Left hindlimb (tissue), 1 donor: Measurements from ENCODE around the gene MRNIP.

Experiments
- DNase-seq: peaks from one replicate; pipeline ENCODE4 v3.0.0-alpha.2; 2018

The MRNIP gene

DNA sequence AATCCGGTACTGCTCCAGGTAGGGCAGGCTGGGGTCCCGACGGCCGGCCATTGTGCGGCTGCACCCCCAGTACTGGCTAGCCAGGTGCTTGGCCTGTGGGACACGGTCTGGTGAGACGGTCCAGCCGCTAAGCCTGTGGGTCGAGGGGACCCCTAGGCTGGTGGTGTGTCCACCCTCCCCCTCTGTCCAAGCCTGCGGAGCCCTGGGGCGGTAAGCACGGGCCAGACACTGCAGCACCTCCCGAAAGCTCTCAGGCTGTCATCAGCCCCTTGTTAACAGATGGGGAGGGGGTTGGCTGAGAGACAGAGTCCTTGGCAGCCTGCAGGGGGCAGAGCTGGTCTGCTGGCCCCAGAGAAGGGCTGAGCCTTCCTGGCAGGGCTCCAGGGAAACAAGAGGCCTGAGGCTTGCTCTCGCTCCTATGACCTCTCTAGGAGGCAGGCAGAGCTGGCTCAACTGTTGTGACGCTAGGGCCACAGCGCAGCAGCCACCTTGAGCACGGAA lies 11.8 kb upstream of the MRNIP start:
- peak; percentile 50 for DNase-seq

DNA sequence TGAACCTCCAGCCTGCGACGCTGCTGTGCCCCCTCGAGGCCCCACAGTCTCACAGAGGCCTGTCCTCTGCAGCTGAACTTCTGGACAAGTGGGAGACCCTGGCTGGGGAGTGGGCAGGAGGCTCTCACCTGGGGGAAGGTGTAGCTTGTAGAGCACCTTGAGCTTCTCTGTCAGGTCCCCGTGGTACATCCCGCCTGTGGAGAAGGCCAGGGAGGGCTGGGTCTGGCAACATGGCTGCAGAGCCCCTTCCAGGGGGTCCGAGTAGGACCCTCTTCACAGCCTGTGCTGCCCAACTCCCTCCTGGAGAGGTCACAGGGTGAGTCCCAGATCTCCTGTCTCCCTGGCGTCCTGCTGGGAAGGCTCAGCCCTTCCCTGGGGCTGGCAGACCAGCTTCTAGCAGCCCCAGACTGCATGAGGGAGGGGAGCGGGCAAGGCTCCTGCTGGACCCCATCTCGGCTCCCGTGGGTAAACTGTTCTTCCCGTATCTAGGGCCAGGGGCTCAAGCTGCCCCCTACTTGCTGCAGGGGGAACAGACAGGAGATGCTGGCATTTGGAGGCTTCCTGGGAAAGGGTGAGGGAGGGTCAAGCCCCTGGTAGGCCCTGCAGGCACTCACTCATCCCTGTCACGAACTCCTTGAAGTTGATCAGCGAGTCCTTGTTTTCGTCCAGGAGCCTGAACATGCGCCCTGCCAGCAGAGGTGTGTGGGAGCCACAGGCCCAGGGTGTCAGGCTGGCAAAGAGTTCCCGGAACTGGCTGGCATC lies 11.2 kb upstream of the MRNIP start:
- peak; percentile 28 for DNase-seq

DNA sequence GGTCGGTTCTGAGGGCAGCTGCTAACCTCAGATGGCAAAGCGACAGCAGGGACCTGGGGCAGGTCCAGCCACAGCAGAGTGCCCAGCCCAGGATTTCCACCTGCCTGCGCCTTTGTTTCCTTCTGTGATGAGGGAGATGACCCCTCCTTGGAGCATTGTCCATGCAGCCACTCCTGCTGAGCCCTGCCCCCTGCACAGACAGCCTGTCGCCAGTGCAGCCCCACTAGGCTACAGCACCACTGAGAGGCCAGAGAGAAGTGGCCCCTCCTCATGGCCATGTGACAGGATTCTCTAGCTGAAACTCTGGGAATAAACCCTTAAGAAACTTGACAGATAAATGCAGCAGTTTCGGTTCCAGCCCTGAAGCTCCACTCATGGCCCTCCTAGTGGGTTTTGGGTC lies 10.5 kb upstream of the MRNIP start:
- DNase-seq, result peak; percentile 18

DNA sequence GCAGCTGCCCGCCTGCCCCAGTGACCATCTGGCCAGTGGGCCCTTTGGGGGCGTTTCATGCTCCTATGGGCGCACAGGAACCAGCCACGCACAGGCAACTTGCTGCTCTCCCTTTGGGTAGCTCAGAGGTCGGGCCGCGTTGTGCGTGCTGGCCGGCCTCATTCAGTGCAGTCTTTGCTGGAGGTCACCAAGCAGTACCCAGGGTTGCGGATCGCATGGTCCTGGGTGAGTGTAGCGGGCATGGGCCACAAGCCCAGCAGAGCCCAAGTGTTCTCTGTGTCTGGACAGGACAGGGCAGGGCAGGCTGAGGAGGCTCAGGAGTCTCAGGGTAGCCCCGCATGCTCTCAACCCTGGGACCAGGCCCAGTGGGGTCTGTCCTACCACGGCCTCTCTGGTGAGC lies 9.9 kb upstream of the MRNIP start:
- peak; percentile 23 for DNase-seq

DNA sequence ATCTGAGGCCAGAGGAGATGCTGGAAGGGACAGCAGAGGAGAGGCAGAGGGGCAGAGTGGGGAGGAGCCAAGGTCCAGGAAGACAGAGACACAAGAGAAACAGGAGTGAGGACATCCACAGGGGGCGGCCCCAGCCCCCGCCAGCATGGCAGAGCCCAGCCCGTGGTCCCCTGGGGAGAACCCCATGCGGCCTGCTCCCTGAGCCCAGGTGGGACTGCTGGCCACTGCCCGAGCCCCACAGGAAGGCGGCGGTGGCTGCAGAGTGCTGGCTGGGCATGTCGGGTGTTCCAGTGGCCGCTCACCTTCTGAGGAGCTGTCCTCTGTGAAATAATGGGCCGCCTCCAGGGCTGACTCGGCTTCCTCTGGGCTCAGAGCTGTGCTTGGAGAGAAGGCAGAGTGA lies 8.9 kb upstream of the MRNIP start:
- DNase-seq, result peak; percentile 19

DNA sequence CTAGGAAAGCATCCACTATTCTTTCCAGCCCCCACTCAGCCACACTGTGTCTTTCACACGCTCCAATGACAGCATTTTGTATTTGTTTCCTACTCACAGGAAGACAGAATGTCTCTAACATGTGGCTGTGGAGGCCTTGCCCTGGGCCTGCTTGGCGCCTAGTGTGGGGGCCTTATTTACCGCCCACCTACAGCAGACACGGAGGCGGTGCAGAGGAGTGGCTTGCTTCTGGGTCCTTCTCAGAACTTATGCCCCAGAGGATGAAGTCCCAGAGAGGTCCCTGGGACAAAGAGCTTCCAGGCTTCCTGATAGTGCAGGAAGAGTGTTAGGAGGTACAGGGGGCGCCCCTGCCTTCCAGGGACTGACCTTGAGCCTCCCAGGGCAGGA lies 8.5 kb upstream of the MRNIP start:
- peak; percentile 13 for DNase-seq

DNA sequence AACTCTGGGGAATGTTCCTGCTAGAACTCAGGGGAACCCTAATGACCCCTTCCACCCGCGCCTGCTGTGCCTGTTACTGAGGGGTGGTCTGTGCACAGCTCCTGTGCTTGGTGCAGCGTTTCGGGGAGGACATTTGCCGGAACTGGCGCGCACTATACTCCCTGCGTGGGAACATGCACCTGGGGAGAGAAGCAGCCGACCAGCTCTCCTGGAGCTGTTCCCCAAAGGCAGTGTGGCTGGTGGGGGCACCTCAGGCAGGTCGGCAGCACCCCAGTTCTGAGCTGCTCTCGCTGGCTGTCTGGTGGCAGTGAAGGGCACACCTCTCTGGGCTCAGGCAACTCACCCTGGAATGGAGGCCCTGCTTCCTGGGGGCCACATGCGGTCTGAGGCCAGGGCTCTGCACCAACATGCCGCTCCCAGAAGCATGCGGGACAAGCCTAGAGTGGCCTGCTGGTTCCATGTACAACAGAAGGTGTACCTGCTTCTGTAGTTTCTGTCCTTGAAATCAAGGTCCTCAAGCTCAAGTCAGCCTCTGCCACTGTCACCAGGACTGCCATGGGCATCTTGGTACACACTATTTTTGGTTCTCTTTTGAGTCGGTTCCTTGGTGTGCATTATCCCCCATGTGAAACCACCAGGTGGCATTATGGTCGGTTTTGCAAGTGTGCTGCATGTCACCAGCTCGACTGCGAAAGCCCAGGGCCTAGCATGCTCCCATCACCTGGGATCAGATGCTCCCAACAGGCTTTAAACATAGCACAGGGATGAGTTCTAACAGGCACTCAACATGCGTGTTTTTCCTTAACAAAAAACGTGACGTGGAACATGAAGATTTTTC lies 7.8 kb upstream of the MRNIP start:
- DNase-seq, result peak; percentile 22

DNA sequence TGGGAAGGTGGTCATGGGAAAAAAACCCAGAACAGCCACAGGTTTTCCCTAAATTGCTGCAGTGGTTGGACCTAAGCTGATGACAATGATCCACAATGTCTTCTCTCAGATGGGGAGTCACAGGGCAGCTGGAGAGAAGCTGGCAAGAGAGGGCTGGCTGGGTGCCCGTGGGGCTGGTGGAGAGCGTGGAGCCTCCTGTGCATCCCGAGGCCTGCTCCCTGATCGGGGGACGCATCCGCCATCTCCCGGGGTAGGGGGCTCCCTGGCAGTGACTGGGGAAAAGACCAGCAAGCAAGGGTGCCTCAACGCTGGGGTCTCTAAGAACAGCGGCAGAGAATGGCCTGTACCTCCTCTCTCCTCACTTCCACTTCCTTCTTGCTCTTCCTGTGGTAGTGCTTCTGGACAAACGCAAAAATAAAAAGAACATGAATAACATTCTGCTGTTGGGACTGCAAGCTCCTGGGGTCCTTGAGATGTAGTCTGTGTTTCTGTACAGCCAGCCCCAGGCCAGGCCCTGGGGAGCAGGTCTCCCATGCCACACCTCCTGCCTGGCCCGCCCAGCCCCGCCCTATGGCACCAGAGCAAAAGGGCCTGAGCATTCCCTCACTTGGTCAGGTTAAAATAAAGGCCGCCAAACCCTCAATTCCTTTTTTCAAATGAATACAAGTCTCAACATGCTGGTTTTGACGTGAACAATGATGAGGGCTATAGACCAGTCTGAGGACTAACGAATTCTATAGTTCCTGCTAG lies 7.0 kb upstream of the MRNIP start:
- peak; percentile 12 for DNase-seq

DNA sequence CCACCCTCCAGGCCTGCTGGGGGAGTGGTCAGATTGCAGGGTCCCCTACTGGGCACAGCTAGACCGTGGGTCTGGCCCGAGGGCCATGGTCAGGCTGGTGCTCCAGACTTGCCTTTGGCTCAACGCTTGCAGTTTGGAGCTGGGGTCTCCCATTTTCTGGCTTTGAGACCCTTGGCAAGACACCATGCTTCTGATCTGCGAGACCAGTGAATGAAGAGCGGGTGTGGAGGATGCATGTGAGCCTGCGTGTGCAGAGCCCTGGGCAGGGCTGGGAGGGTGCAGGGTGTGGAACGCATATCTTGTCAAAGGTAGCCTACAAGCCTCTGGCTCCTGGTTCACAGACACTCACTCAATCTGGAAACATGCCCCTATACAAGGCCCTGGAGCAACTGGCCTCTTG lies 6.1 kb upstream of the MRNIP start:
- no peak for DNase-seq

DNA sequence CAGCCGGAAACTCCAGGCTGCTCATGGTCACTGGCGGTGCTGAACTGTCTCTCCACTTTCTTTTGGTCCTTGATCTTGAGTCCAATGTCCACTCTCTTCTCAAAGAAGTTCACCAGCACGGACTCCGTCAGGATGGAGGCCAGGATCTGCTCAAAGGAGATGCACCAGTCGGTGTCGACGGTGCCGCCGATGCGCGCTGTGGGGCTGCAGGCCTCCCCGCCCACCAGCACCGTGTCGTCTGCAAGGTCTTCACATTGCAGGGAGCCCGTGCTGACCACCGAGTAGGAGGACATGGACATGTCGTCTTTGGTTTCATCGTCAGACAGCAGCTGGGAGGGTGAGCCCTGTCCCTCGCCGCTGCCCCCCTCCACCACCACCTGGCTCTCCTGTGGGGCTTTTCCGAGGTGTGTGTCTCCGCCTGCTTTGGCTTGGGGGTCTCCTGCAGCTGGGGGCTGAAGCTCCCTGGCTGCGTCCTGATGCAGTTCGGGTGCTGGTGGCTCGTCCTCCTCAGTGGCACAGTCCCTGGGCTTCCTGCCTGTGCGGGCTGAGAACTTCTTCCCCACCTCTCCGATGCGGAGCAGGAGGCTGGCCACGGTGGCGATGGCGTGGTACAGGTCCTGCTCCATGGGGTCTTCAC lies 5.0 kb upstream of the MRNIP start:
- DNase-seq, result peak; percentile 16

DNA sequence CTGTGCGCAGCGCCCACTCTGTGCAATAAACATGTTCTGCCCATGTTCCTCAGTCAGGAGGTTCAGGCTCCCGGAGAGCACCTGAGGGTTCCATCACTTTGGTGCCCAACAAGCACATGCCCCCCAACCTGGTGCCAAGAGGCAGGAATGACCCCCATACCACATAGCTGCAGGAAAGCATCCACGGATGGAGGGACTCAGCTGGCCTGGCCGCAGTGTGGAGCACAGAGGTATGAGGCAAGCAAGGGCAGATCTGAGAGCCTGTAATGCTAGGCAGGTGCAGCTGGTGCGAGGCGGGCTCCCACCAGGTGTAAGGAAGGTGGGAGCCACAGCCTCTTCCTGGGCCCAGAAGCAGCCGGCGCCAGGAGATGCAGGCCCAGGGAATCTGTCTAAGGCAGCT lies 4.3 kb upstream of the MRNIP start:
- DNase-seq, result peak; percentile 10

DNA sequence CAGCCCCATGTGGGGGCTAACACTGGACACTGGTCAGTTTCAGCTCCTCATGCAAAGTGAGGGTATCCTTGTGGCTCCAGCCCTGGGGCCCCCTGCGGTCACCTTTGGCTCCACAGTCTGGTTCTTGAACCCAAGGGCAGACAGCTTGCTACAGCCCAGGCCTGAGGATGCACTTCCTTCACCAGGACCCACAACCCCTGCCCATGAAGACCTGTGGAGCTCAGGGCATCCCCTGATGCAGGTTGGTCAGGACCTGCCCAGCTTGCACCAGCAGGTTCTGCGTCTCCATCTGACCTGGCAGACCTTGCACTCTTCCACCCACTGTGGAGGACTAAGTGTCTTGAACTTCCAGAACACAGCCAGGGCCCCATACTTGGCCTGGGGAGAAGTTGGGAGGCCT lies 3.7 kb upstream of the MRNIP start:
- peak; percentile 15 for DNase-seq

DNA sequence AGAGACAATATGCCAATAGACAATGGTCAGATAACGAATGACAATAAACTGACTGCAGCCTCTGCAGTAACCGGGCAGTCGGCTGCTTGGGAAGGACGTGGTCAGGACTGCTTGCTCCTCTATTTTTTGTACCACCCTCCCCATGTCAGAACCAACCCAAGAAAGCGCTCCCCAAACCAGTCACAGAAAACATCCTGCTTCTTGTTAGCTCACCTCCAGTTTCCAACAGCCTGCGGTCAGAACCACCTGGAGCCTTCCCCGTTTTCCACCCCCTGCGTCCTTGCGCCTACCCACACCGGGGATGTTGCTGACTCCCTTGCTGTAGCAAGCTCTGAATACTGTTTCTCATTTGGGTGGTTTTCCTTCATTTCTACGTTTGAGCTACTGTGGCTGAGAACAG lies 1.7 kb upstream of the MRNIP start:
- DNase-seq, result peak; percentile 25

DNA sequence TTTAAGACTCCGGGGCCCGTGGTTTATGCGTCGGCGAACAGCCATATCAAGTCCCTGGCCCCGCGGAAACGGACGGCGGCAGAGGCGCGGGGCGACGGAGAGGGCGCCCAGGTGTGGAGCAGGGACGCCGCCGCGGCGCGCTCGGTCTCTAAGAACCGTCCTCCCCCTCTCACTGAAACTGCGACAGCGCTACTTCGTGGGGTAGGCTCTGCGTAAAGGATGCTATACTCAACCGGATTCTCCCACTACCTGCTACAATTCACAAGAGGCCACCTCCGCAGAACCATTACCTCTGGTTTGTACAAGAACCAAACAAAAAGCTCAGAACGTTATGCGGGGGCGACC lies 404 bp downstream of the MRNIP start:
- no peak for DNase-seq

DNA sequence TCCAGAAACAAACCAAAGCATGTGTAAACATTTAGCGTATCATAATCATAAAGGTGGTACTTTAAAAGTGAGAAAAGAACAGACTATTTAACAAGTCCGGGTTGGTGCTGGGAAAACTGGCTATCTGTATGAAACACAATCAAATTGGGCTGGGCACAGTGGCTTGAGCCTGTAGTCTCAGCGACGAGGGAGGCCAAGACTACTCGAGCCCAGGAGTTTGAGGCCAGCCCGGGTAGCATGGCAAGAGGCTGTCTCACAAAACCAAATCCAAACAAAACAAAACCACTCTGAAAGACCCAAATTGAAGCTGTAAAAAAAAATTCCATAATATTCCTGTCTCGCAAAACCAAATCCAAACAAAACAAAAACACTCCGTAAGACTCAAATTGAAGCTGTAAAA lies 4.3 kb downstream of the MRNIP start:
- DNase-seq, result no peak

DNA sequence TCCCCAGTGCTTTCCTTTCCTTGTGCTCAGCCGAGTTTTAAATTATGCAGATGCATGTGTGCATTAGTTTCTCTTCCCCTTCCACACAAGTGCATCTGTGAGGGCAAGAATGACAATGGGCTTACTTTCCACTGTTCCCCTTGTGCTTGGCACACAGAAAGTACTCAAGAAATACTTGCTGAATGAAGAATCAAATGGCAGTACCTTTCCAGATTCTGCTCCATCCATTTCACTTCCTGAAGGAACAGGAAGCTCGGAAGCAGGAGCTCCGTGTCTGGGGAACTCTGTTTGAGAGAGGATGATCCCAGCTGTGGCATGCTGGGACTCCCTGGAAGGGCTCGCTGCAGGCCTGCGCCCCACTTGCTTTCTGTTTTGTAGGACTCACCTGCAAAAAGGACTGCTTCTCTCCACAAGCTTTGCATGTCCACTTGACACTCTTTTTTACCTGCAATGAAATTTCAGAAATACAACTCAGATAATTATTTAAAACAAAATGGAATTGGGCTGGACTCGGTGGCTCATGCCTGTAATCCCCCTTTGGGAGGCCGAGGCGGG lies 5.5 kb downstream of the MRNIP start:
- no peak for DNase-seq

DNA sequence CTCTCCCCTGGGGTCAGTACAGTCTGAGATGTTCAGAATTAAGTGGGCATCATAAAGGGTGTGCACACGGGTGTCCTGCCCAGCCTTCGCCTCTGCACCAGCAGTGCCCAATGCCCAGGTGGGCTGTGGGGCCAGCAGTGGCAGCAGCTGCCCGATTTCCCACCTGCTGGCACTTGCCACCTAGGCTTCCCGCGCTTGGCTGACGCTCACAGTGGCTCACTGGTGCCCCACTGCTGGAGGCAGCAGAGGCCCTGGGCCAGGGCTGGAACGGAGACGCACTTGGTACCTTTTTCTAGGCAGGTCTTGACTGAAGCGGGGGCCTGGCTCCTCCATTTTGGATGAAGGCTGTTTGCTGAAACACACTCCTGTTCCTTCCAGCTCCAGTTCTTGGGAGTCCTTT lies 17.0 kb downstream of the MRNIP start:
- DNase-seq, result no peak

DNA sequence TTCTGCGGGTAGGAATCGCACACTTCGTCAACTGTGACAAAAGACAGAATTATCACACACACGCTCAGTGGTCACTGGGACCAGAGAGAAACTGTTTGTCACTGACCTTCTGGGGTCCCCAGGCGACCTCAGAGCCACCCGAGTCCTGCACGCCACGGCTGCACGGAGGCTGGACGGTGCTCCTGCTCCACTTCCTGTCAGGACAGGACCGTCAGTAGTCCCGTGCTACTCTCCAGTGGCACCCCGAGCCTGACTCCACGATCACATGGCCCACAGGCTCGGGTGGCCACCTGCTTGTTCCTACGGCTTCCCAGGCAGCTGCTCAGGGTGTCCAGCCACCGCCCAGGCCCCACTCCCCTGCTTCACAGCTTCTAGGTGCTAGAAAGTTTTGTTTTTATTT lies 17.9 kb downstream of the MRNIP start:
- no peak for DNase-seq

DNA sequence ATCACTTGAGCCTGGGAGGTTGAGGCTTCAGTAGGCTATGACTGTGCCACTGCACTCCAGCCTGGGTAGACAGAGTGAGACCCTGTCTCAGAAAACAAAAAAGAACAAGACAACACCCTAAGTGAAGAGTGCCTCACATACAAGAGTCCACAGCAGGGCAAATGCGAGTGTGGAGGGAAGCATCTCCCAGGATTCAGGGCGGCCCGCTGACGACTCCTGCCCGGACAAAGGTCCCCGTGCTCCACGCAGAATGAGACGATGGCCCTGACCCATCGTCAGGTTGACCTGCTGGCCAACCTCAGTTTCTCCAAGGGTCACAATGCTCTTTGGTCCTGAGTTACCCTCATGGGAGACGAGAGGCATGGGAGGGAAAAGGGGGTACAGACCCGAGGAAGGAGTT lies 18.3 kb downstream of the MRNIP start:
- DNase-seq, result no peak

DNA sequence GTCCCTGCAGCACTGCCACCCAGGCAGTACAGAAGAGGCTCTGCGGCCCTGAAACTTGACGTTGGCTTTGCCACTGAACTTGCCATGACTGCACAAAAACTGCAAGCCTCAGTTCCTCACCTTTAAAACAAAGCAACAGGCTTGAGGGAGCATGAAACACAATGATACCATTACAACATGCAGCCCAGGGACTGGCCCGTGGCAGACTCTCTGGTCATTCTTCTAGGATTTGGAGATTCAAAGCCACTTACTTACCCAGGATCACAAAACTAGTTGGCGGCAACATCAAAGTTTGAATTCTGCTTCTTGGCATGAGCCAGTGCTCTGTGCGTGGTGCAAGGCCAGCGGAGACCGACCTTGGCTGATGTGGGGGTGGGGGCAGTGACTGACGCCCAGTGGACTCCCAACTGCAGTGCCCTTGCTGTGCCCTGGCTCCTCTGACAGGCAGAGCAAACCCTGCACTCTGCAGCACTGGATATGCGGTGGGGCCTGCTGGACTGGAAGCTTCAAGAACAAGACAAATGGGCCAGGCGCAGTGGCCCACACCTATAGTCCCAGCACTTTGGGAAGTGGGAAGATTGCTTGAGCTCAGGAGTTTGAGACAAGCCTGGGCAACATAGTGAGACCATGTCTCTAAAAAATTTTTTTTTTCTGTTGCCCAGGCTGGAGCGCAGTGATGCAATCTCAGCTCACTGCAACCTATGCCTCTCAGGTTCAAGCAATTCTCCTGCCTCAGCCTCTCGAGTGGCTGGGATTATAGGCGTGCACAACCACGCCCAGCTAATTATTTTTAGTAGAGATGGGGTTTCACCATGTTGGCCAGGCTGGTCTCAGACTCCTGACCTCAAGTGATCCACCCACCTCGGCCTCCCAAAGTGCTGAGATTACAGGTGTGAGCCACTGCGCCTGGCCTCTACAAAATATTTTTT lies 19.0 kb downstream of the MRNIP start:
- no peak for DNase-seq
